ENCODE data around the gene GCNT4.
"Not testable (repeated sequence)": the region's sequence is repeated elsewhere in the genome, so short reads cannot be mapped to it uniquely, and the experiment has no call there.

Gene GCNT4

DNA sequence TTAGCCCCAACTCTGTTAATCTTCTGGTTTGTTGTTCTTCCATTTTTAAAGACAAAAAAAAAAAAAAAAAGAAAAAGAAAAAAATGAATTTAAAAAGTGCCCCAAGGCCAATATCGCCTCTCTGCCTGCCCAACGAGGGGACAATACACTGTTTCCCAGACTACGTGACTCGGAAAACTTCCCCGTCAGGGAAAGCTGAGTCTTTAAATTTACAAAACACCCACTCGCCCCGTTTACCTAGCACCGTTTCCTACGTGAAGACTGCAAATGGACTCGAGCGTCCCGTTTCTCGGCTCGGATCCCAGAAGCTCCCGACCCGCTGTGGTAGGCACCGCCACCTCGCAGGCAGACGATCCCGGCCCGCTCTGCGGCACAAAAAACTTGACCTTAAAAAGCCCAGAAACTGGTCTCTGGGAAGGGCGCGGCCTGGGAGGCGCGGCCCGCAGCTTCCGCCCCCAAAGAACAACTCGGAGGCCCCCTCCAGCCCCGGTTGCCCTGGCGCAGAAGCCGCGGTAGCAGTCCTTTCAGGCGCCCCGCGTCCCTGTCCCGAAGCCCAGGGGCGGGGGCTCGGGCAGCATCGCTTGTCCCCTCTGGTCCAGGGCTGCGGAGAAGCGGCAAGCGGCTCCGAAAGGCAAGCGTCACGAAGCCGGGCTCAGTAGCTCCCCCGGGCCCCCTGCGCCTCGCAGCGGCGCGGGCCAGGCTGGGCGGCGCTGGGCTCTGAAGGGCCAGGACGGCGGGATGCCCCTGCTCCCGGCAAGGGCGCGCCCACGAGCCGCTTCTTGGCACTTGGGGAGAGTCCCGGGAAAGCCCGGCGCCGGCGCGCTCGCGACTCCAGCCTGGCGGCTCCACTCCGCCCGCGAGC is at the start of gene GCNT4:
GCNT4 (minus strand) TSS at position 367 of the 862 bp plus-strand sequence. CDS start 22,521 bp downstream, outside the sequence.
- DNase-seq: no peak

DNA sequence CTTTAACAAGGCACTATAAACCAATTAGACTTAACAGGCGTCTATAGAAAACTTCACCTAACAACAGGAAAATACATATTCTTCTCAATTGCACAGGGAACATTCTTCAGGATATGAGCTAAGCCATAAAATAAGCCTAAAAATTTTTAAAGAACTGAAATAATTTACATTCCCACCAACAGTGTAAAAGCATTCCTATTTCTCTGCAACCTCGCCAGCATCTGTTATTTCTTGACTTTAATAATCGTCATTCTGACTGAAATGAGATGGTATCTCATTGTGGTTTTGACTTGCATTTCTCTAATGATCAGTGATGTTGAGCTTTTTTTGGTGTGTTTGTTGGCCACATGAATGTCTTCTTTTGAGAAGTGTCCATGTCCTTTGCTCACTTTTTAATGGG is 43.6 kb upstream of the GCNT4 start:
- DNase-seq: not testable (repeated sequence)

- no peak for DNase-seq
Measured at GRCh38 chr5:75091597-75091996, 39.2 kb upstream of the GCNT4 start.

DNA sequence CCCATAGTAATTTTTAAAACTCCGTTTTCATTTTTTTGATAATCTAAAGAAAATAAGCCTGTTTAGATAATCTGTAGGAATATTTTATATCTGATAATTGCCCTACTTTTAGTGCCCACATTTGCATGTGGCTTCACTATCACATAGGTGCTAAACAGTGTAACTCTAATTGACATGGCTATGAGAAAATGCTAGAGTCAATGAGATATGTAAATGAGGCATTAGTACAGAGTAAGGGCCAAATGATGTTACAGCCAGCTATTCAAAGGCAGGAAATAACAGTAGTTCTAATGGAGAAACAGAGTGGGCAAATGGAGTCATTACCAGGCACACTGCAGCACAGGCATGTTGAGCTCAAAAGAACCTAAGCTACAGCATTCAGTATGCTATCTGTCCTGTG is 37.3 kb upstream of the GCNT4 start:
- DNase-seq: no peak

- DNase-seq: no peak
Measured at GRCh38 chr5:75089137-75089536, 36.8 kb upstream of the GCNT4 start.

GRCh38 chr5:75088648-75089047 is 36.3 kb upstream of the GCNT4 start:
- no peak for DNase-seq

- no peak for DNase-seq
Measured at GRCh38 chr5:75081510-75081909, 29.2 kb upstream of the GCNT4 start.

GRCh38 chr5:75079346-75079745 is 27.0 kb upstream of the GCNT4 start:
- DNase-seq: not testable (repeated sequence)

- DNase-seq: no peak
Measured at GRCh38 chr5:75078027-75078426, 25.7 kb upstream of the GCNT4 start.

DNA sequence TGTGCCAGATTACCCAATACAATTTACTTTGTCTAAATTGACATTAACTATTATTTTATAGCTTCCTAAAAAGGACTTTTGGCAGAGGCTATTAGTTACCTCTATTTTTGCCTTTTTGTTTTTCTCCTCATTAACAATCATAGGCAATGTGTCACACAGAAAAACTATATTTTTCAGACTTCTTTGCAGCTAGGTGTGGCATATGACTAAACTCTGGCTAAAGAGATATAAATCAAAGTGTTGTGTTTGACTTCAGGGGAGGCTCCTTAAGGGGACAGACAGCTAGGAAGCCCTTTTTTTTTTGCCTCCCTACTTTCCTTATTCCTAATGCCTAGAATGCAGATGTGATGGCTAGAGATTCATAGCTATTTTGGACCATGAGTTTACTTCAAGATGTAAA is 19.7 kb upstream of the GCNT4 start:
- no peak for DNase-seq

- no peak for DNase-seq
Measured at GRCh38 chr5:75071100-75071499, 18.7 kb upstream of the GCNT4 start.

DNA sequence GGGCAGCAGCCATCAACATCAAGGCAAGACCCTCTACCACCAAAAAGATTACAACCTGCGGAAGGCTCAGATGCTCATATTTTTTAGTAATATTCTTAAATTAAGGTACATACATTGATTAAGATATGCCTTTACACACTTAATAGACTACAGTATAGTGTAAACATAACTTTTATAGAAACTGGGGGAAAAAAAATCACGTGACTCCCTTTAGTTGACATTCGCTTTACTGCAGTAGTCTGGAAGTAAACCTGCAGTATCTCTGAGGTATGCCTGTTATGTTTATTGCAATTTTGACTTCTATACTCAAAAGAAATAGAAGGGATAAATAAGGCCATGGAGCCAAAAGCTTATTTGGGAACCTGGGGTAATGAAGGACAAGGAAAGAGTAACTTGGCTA is 15.1 kb upstream of the GCNT4 start:
- DNase-seq: no peak

GRCh38 chr5:75062925-75063531 is 10.7 kb upstream of the GCNT4 start:
- no peak for DNase-seq

DNA sequence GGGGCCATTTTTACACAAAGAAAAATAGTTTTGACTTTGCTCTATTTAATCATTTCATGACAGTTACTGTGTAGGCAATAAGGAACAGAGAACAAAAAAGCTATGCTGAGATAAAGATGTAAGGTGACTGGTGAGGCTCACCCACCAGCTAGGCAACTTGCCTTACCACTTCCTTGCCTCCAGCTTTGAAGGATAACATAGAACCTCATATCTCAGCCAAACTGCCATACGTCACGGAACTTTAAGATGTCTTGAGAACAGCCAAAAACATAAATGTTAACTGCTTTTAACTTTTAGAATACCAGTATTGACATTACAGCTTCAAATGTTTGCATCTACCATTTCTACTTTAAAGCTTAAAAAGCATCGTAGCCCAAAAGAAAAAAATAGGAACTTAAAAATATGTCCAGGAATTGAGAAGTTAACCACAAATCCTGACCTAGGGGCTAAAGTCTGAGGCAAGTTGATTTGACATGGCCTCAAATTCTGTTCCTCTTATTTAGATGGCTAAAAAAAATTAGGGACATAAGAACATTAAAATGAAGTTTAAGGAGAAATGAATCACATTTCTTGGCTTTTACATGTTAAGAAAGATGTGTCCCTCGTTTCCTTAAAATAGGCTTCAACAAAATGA is 7.7 kb upstream of the GCNT4 start:
- no peak for DNase-seq

DNA sequence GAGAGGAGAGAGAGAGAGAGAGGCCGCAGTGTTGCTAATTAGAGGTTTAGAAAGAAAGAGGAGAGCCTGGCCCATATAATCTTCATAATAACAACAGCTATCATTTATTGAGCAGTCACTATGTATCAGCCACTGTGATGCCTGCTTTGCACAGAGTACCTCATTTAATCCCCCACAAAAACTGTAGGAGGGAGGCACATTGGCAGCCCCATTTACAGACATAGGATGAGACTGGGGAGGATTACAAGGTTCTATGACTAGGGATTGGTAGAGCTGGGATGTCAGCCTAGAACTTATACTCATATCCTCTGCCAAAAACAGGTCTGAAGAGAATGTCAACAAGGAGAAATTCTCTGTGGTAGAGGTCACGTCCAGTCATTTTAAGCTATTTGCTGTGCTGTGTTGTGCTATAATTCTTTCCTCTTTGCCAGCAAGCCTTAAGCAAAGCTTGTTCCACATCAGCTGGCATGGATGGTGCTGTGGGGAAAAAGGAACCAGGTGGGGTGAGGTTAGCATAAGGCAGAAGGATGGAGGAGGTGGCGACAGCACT is 6.7 kb upstream of the GCNT4 start:
- DNase-seq: no peak

DNA sequence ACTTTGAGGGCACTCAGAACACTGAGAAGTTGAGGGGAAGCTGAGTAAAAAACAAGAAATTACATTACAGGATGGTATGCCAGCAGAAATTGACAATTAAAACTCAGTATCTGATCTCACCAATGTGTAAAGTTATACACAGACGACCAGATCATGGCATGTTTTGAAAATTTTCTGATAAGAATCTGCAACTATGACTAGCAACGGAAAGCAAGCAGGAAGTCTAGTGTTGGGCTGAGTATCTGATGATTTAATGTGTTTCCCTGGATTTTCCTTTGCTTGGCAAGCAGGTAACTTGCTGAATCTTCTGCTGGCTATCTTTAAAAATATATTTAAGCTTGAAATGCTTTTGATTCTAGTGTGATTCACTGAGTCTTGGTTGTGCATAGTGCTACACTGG is 5.2 kb upstream of the GCNT4 start:
- DNase-seq: no peak

GRCh38 chr5:75055727-75056144 is 3.4 kb upstream of the GCNT4 start:
- DNase-seq: no peak

DNA sequence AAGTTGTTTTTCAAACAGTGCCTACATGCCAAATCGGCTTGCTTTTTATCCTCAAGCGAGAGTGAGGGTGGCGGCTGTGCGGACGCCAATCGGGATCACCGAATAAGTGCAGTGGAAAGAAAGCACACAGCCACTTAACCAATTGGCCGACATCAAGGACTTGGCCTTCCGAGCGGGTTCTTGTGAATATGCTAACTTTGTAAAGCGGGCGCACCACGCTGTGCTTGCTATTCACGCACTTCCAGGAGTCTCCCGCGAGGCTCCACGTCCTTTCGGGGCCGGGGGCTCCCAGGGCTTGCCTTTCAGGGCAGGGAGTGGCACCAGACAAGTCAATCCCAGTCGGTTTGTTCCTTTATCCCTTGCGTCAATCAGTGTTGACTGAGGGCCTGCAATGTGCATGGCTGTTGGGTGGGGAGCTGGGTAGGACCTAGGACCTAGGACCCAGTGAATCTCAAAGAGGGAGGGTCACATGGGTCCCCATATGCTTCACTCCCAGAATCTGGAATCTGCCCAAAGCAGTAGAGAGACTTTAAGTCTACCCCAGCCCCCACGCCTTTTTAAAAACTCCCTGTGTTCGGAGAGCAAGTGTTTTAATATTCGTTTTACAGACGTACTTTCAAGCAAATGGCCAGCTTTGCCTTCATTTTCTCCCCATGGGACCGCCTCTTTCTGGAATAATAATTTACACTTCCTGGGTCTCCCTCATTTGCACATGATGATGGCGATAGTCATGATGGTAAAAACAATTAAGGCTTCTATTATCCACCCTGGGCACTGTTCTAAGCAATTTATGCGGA is 2.0 kb upstream of the GCNT4 start:
- DNase-seq: no peak

DNA sequence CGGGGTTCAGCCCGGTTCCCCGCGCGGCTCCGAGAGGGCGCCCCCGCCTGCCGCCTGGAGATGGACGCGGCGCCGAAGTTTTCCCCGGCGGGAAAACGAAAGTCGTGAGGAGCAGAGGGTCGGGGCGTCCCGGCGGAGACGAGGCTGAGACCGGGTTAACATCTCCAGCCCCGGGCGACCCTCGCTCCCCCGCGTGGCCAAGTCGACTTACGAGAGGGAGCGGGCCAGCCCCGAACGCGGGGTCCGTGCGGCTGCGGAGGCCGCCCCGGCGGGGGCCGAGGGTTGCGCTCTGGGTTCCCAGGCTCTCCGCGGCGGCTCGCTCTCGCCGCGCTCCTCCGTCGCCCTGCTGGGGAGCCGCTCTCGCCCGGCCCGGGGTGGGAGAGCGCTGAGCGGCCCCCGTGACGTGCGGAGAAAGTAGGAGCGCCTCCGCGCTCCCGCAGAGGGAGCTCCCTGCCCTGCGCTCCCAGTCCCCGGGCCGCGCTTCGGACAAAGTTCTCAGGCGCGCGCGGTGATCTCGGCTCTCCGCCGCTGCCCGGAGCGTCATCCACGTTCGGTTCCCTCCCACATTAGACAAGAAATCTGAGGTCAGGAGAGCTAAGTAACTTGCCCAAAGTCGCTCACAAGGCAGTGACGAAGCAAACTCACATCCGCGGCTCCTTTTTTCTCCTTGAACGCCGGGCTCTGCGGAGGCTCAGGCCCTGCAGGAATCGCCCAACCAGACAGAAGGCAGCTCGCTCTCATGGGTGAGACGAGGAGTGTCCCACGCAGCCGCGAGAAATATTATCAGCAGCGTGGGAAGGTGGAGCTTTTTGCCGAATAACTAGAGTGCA is 1.2 kb upstream of the GCNT4 start:
- peak; percentile 25 for DNase-seq

GRCh38 chr5:75053054-75053303 is 621 bp upstream of the GCNT4 start:
- DNase-seq: no peak

DNA sequence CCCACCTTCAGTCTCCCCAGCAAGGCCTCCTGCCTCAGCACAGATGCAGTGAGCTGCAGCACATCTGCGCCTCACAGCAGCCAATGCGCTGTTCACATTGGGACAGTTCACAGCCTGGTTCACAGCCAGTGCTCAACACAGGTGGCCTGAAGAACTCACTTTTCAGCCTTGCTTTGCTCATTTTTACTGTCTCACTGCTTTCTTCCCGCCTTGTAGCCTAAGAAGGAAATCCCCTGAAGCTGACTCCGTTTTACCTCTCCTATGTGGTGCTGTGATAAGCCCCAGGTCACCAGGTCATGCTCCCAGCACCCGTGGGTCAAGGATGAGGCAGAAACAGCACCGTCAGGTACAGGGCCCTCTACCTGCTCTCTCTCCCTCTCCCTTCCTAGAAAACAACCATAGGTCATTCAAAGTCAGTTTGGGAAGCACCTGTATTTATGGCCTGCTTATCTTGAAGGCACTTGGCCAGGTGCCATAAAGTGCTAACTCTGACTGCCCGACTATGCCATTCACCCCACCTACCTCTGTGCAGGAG is 1.1 kb downstream of the GCNT4 start:
- DNase-seq: no peak

DNA sequence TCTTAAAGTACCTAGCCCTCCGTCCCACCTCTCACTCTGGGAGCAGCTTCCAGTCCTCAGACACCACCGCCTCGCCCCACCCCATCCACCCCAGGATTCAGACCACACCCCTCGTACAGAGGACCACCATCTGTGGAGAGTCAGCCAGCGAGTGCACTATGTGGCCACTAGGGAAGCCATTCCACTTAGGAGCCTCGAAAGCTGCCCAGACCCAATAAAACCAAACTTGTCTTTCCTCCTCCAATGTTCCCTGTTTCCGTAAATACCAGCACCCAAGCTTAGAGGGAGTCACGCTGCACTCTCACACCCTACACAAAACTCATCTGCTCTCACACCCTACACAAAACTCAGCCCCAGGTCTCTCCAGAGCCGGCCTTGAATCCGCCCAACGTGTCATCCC is 1.9 kb downstream of the GCNT4 start:
- no peak for DNase-seq
